ENCODE data around the gene KDR. TPM values are rescaled to one million over a fixed set of nuclear protein-coding genes. Genes with fewer than 3 reads are reported as not detected.

Gene KDR
- total and polyA plus RNA-seq, 4 donors: 6.1 to 39.1 (median 24.6) TPM

- no peaks in the 10 kb centered on the region for H3K4me1 ChIP-seq (ENCODE audit: control insufficient read depth in 4 of 4, insufficient read depth in 4 of 4, low read length in 3 of 4)
- H3K36me3 ChIP-seq (ENCODE audit: control insufficient read depth in 4 of 4, insufficient read depth in 3 of 4, low read depth in 1 of 4, low read length in 3 of 4): no peaks in the 10 kb centered on the region
- TF ChIP-seq, protein P1, sequence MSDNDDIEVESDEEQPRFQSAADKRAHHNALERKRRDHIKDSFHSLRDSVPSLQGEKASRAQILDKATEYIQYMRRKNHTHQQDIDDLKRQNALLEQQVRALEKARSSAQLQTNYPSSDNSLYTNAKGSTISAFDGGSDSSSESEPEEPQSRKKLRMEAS (IDR thresholded peaks at IDR 0.05): no peak
- TF ChIP-seq YY1 (IDR thresholded peaks at IDR 0.05) (no peak), SP1 (IDR thresholded peaks at IDR 0.05) (no peak), HNF4G (IDR thresholded peaks at IDR 0.05) (no peak), ZBTB33 (IDR thresholded peaks at IDR 0.05) (no peak), TAF1 (conservative IDR thresholded peaks at IDR 0.05) (no peak), FOXA2 (IDR thresholded peaks at IDR 0.05) (no peak), RAD21 (IDR thresholded peaks at IDR 0.05) (no peak), EGR1 (IDR thresholded peaks at IDR 0.05; ENCODE audit: low read depth in 2 of 2) (no peak), NR2F2 (IDR thresholded peaks at IDR 0.05) (no peak), HNF4A (conservative IDR thresholded peaks at IDR 0.05) (no peak), JUND (IDR thresholded peaks at IDR 0.05) (no peak), FOXA1 (IDR thresholded peaks at IDR 0.05) (no peak), RXRA (IDR thresholded peaks at IDR 0.05) (no peak), GABPA (IDR thresholded peaks at IDR 0.05 in 1 of 2, conservative IDR thresholded peaks at IDR 0.05 in 1 of 2) (no peak)
- TF ChIP-seq, protein P2, sequence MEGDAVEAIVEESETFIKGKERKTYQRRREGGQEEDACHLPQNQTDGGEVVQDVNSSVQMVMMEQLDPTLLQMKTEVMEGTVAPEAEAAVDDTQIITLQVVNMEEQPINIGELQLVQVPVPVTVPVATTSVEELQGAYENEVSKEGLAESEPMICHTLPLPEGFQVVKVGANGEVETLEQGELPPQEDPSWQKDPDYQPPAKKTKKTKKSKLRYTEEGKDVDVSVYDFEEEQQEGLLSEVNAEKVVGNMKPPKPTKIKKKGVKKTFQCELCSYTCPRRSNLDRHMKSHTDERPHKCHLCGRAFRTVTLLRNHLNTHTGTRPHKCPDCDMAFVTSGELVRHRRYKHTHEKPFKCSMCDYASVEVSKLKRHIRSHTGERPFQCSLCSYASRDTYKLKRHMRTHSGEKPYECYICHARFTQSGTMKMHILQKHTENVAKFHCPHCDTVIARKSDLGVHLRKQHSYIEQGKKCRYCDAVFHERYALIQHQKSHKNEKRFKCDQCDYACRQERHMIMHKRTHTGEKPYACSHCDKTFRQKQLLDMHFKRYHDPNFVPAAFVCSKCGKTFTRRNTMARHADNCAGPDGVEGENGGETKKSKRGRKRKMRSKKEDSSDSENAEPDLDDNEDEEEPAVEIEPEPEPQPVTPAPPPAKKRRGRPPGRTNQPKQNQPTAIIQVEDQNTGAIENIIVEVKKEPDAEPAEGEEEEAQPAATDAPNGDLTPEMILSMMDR (IDR thresholded peaks at IDR 0.05; ENCODE audit: low read depth, low read length, missing input control): no peak
- TF ChIP-seq, protein P3, sequence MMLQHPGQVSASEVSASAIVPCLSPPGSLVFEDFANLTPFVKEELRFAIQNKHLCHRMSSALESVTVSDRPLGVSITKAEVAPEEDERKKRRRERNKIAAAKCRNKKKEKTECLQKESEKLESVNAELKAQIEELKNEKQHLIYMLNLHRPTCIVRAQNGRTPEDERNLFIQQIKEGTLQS (IDR thresholded peaks at IDR 0.05): no peak
- TF ChIP-seq, protein P4, sequence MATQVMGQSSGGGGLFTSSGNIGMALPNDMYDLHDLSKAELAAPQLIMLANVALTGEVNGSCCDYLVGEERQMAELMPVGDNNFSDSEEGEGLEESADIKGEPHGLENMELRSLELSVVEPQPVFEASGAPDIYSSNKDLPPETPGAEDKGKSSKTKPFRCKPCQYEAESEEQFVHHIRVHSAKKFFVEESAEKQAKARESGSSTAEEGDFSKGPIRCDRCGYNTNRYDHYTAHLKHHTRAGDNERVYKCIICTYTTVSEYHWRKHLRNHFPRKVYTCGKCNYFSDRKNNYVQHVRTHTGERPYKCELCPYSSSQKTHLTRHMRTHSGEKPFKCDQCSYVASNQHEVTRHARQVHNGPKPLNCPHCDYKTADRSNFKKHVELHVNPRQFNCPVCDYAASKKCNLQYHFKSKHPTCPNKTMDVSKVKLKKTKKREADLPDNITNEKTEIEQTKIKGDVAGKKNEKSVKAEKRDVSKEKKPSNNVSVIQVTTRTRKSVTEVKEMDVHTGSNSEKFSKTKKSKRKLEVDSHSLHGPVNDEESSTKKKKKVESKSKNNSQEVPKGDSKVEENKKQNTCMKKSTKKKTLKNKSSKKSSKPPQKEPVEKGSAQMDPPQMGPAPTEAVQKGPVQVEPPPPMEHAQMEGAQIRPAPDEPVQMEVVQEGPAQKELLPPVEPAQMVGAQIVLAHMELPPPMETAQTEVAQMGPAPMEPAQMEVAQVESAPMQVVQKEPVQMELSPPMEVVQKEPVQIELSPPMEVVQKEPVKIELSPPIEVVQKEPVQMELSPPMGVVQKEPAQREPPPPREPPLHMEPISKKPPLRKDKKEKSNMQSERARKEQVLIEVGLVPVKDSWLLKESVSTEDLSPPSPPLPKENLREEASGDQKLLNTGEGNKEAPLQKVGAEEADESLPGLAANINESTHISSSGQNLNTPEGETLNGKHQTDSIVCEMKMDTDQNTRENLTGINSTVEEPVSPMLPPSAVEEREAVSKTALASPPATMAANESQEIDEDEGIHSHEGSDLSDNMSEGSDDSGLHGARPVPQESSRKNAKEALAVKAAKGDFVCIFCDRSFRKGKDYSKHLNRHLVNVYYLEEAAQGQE (IDR thresholded peaks at IDR 0.05): no peak
- H3K4me3 ChIP-seq (ENCODE audit: low read depth in 1 of 3, low read length in 3 of 3): no peak overlapping the region
- no peak overlapping the region for H3K9ac ChIP-seq (ENCODE audit: low read depth in 1 of 2, low read length in 2 of 2)
- 50% methylated on average over 8 of the region's 8 CpGs for WGBS
- no peaks in the 10 kb centered on the region for H3K27me3 ChIP-seq (ENCODE audit: control insufficient read depth in 4 of 4, insufficient read depth in 4 of 4, low read length in 3 of 4)
- H3K27ac ChIP-seq (ENCODE audit: low read depth in 1 of 2, low read length in 2 of 2): no peak overlapping the region
- DNase-seq (ENCODE audit: low spot score): no peak
- no peaks in the 10 kb centered on the region for H3K9me3 ChIP-seq (ENCODE audit: control insufficient read depth in 4 of 4, low read length in 3 of 4)
These were observed 15.3 kb downstream of the KDR start for GRCh38 chr4:55110131-55110530.
